GM12891 (cell line): Measurements from ENCODE around the gene KRTAP23-1.

Experiments
- POLR2A ChIP-seq: IDR thresholded peaks from 2 replicates; pipeline ENCODE4 v1.6.1; 2011; ENCODE audit warnings: low read depth, low read length, control low read depth
- POLR2AphosphoS5 ChIP-seq: IDR thresholded peaks from 2 replicates; pipeline ENCODE4 v1.6.1; 2011; ENCODE audit warnings: low read depth, low read length, control low read depth
- SPI1 ChIP-seq: IDR thresholded peaks from 2 replicates; pipeline ENCODE4 v1.6.1; 2011; ENCODE audit warnings: low read depth, low read length, control low read depth

DNA sequence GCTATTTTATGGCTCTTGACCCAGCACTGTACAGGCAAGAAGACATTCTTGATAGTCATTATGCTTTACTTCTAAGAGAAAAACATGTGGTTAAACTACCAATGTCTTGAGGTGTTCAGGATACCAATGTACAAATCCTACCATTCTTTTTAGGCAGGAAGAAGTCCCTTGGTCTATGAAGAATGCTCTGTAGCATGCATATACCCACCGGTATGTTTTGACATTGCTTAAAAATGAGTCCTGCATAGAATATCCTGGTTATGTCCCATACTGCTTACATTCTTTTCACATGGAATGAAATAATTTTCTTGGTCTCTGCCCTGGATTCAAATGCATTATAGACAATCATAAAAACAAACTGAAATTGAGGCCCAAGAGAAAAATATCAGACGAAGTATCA, 15.7 kb downstream of the KRTAP23-1 start:
- TF ChIP-seq POLR2AphosphoS5 (no peak), POLR2A (no peak), SPI1 (no peak)
